Measurements from ENCODE around the gene ZFHX3.
"Not testable (repeated sequence)": the region's sequence is repeated elsewhere in the genome, so short reads cannot be mapped to it uniquely, and the experiment has no call there.

The ZFHX3 gene

GRCh38 chr16:73089420-73089819 is 41.5 kb upstream of the ZFHX3 start:
- H3K9me3 ChIP-seq (ENCODE audit: insufficient read depth, low read length) = no peaks in the 10 kb centered on the region
- no peaks in the 10 kb centered on the region for H3K4me1 ChIP-seq (ENCODE audit: low read length)
- no peaks in the 10 kb centered on the region for H3K79me2 ChIP-seq (ENCODE audit: low read length)

GRCh38 chr16:73086108-73086507 is 38.2 kb upstream of the ZFHX3 start:
- Histone ChIP-seq H2AFZ (ENCODE audit: low read depth, low read length) (no peak overlapping the region), H3K79me2 (ENCODE audit: low read length) (no peaks in the 10 kb centered on the region), H3K9me3 (ENCODE audit: insufficient read depth, low read length) (no peaks in the 10 kb centered on the region), H3K36me3 (replicated peaks; ENCODE audit: low read depth, low read length) (no peaks in the 10 kb centered on the region), H3K27ac (ENCODE audit: low read length) (no peak overlapping the region), H3K4me1 (ENCODE audit: low read length) (no peaks in the 10 kb centered on the region), H3K4me3 (ENCODE audit: low read length) (no peak overlapping the region), H4K20me1 (ENCODE audit: insufficient read depth, low read length) (no peaks in the 10 kb centered on the region), H3K4me2 (ENCODE audit: low read length) (no peak overlapping the region), H3K9ac (ENCODE audit: low read length) (no peak overlapping the region), H3K27me3 (ENCODE audit: low read depth, low read length) (0 out of 2 replicates have a peak, but pooled peaks cover 5% of the 10 kb centered on the region)
- no peak for TF ChIP-seq CTCF (IDR thresholded peaks at IDR 0.05; ENCODE audit: low read depth, low read length)
- TF ChIP-seq EZH2phosphoT487 (IDR thresholded peaks at IDR 0.05; ENCODE audit: low read depth) = no peak

More at GRCh38 chr16:73089420-73089819, 41.5 kb upstream of the ZFHX3 start:
- H2AFZ ChIP-seq (ENCODE audit: low read depth, low read length) = no peak overlapping the region
- H3K36me3 ChIP-seq (replicated peaks; ENCODE audit: low read depth, low read length) = no peaks in the 10 kb centered on the region
- H3K4me2 ChIP-seq (ENCODE audit: low read length) = no peak overlapping the region
- H3K4me3 ChIP-seq (ENCODE audit: low read length) = no peak overlapping the region
- TF ChIP-seq CTCF (IDR thresholded peaks at IDR 0.05; ENCODE audit: low read depth, low read length) = no peak
- no peak for TF ChIP-seq EZH2phosphoT487 (IDR thresholded peaks at IDR 0.05; ENCODE audit: low read depth)
- no peak overlapping the region for H3K9ac ChIP-seq (ENCODE audit: low read length)
- H4K20me1 ChIP-seq (ENCODE audit: insufficient read depth, low read length) = no peaks in the 10 kb centered on the region
- H3K27ac ChIP-seq (ENCODE audit: low read length) = no peak overlapping the region
- peaks cover 16% of the 10 kb centered on the region; the same call in 1 of the 2 replicates for H3K27me3 ChIP-seq (ENCODE audit: low read depth, low read length)

GRCh38 chr16:73083271-73083670 is 35.3 kb upstream of the ZFHX3 start:
- Histone ChIP-seq H3K4me3 (ENCODE audit: low read length) (no peak overlapping the region), H3K4me1 (ENCODE audit: low read length) (no peaks in the 10 kb centered on the region), H4K20me1 (ENCODE audit: insufficient read depth, low read length) (no peaks in the 10 kb centered on the region), H3K79me2 (ENCODE audit: low read length) (no peaks in the 10 kb centered on the region), H3K27ac (ENCODE audit: low read length) (no peak overlapping the region), H3K36me3 (replicated peaks; ENCODE audit: low read depth, low read length) (no peaks in the 10 kb centered on the region), H3K27me3 (ENCODE audit: low read depth, low read length) (peaks cover 8% of the 10 kb centered on the region; the same call in 1 of the 2 replicates), H3K9me3 (ENCODE audit: insufficient read depth, low read length) (no peaks in the 10 kb centered on the region), H2AFZ (ENCODE audit: low read depth, low read length) (no peak overlapping the region), H3K9ac (ENCODE audit: low read length) (no peak overlapping the region), H3K4me2 (ENCODE audit: low read length) (no peak overlapping the region)
- TF ChIP-seq EZH2phosphoT487 (IDR thresholded peaks at IDR 0.05; ENCODE audit: low read depth) (no peak), CTCF (IDR thresholded peaks at IDR 0.05; ENCODE audit: low read depth, low read length) (no peak)

GRCh38 chr16:73082634-73083051 is 34.7 kb upstream of the ZFHX3 start:
- H3K36me3 ChIP-seq (replicated peaks; ENCODE audit: low read depth, low read length); H3K9me3 ChIP-seq (ENCODE audit: insufficient read depth, low read length); H3K79me2 ChIP-seq (ENCODE audit: low read length); H3K4me3 ChIP-seq (ENCODE audit: low read length); H3K9ac ChIP-seq (ENCODE audit: low read length); H3K27ac ChIP-seq (ENCODE audit: low read length); H3K4me2 ChIP-seq (ENCODE audit: low read length); H3K27me3 ChIP-seq (ENCODE audit: low read depth, low read length); H3K4me1 ChIP-seq (ENCODE audit: low read length); H4K20me1 ChIP-seq (ENCODE audit: insufficient read depth, low read length); H2AFZ ChIP-seq (ENCODE audit: low read depth, low read length): not testable (repeated sequence)

GRCh38 chr16:73080931-73081330 is 33.0 kb upstream of the ZFHX3 start:
- Histone ChIP-seq H3K9ac (ENCODE audit: low read length) (no peak overlapping the region), H3K4me2 (ENCODE audit: low read length) (no peak overlapping the region), H3K27me3 (ENCODE audit: low read depth, low read length) (peaks cover 4% of the 10 kb centered on the region; the same call in 1 of the 2 replicates), H3K9me3 (ENCODE audit: insufficient read depth, low read length) (no peaks in the 10 kb centered on the region), H3K36me3 (replicated peaks; ENCODE audit: low read depth, low read length) (no peaks in the 10 kb centered on the region), H3K79me2 (ENCODE audit: low read length) (no peaks in the 10 kb centered on the region), H3K4me3 (ENCODE audit: low read length) (no peak overlapping the region), H3K4me1 (ENCODE audit: low read length) (peaks cover 3% of the 10 kb centered on the region; the same call in 1 of the 2 replicates), H2AFZ (ENCODE audit: low read depth, low read length) (no peak overlapping the region), H4K20me1 (ENCODE audit: insufficient read depth, low read length) (no peaks in the 10 kb centered on the region), H3K27ac (ENCODE audit: low read length) (no peak overlapping the region)
- TF ChIP-seq CTCF (IDR thresholded peaks at IDR 0.05; ENCODE audit: low read depth, low read length) = no peak
- no peak for TF ChIP-seq EZH2phosphoT487 (IDR thresholded peaks at IDR 0.05; ENCODE audit: low read depth)
